A673 (cell line): ENCODE measurements around the gene KCNQ1.

Source experiments
- EZH2 ChIP-seq: fragments of 200-600 bp; sonication (generic); IDR thresholded peaks from 2 replicates; pipeline ENCODE4 v1.6.1; 2017; ENCODE audit warnings: borderline replicate concordance, low read depth, mild to moderate bottlenecking, mixed read lengths, antibody characterized with exemption, low read length; ENCODE audit not compliant: poor library complexity, severe bottlenecking
- TF ChIP-seq, protein P1 (sequence below): fragments of 300-800, 200-600 bp; sonication (generic); conservative IDR thresholded peaks from 2 replicates; pipeline ENCODE4 v1.5.1; 2017; ENCODE audit warnings: low read depth, mild to moderate bottlenecking, antibody characterized with exemption, low read length, moderate library complexity, mixed read lengths

DNA sequence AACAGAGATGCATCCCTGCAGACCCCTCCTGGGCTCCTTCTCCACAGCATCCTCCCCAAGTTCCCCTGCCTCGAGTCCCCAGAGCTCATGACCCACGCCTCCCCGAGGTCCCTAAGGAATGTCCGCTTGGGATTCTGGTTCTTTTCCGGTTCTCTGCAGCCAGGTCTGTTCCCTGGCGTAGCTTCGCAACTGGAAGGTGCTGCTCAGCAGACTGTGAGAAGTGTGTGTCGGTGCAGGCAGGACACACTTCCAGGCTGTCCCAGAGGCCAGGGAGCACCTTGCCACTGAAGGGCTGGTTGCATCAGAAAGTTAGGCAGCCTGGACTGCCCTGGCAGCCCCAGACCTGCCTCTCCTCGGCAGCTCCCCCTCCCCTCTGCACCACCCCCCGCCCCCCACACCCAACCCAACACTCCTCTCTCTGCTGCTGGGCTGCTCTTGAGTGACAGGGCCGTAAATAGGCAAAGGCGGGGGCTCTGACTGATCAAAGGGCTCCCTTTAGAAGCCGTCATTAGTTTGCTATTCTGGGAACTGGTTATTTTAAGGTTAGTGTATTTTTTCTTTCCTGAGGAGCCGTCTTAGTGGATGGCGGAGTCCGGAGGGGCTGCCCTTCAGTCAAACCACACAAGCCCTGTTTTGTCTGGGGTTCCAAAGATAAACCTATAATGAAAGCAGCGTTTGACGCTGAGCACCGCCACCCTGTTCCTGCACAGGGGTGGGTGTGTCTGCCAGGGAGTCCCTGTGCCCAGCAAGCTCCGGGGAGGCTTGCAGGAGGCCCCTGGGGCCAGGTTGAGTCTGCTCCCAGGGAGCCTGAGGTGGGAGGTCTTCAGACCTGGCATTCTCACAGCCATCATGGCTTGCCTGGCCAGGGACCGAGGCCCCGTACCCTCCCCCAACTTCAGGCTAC, 343.6 kb downstream of the KCNQ1 start:
- TF ChIP-seq, protein P1, sequence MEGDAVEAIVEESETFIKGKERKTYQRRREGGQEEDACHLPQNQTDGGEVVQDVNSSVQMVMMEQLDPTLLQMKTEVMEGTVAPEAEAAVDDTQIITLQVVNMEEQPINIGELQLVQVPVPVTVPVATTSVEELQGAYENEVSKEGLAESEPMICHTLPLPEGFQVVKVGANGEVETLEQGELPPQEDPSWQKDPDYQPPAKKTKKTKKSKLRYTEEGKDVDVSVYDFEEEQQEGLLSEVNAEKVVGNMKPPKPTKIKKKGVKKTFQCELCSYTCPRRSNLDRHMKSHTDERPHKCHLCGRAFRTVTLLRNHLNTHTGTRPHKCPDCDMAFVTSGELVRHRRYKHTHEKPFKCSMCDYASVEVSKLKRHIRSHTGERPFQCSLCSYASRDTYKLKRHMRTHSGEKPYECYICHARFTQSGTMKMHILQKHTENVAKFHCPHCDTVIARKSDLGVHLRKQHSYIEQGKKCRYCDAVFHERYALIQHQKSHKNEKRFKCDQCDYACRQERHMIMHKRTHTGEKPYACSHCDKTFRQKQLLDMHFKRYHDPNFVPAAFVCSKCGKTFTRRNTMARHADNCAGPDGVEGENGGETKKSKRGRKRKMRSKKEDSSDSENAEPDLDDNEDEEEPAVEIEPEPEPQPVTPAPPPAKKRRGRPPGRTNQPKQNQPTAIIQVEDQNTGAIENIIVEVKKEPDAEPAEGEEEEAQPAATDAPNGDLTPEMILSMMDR = no peak
- TF ChIP-seq EZH2 = no peak
